Right renal cortex interstitium (tissue), 3 donors: ENCODE measurements around the gene SHH. TPM values are rescaled to one million over a fixed set of nuclear protein-coding genes. Genes with fewer than 3 reads are reported as not detected.

ENCODE experiments used
- DNase-seq, 3 donors: peaks; one replicate each; pipeline ENCODE4 v3.0.0-alpha.2; 2013; ENCODE audit warnings: low read depth in 3 of 3, low spot score in 2 of 3
- polyA plus RNA-seq, 3 donors: library from polyadenylated mRNA; unstranded; fragments of 120-200 nt; gene quantifications; one replicate each; pipeline ENCODE4 v1.2.1, GENCODE V29; 2013; ENCODE audit not compliant: insufficient read length in 3 of 3

Gene SHH
- polyA plus RNA-seq, 3 donors: 1.3 to 3.1 (median 2.7) TPM

DNA sequence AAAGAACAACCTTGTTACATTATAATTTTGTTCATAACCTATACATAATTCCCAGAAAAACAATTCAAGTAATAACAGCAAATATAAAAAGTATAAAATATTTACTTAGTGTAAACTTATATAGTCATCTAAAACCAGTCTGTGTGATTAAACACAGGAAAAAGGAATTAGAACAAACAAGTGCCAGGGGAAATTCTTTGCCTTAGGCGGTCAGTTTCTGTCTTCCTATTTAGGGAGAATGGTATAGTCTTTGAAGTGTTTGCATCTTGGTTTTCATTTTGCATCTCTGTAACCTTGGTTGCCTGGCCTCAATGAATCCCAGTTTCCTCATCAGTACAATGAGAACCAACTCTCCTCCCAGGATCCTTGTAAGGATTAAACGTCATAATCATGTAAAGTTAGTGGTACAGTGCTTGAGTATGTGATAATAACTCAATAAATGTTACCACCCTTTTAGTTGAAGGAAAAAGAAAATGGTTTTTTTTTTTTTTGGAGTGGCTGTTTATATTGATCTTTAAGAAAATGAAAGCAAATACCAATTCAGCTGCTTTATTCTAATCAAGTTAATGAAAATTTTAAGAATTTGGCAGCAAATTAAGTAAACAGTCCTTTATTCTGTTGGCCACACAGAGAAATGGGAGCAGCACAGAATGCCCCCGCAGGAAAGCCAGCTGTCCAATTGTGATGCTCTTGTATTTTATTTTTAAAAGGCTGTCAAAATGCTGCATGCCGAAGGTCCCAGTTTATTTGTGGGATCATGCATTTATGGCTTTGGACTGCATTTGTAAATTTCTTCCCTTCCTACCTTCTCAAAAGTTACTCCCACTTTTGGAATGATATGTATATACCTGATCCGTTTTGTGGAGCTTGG is 61.8 kb downstream of the SHH start:
- DNase-seq: no peak

Other genes starting within 250 kb of the SHH start
- 10 to 100 TPM; 26.2 to 33.6 (median 26.5) TPM for gene RBM33, start 167.8 kb downstream of the SHH start, polyA plus RNA-seq